ENCODE measurements around the gene PDE6A.

Gene PDE6A

DNA sequence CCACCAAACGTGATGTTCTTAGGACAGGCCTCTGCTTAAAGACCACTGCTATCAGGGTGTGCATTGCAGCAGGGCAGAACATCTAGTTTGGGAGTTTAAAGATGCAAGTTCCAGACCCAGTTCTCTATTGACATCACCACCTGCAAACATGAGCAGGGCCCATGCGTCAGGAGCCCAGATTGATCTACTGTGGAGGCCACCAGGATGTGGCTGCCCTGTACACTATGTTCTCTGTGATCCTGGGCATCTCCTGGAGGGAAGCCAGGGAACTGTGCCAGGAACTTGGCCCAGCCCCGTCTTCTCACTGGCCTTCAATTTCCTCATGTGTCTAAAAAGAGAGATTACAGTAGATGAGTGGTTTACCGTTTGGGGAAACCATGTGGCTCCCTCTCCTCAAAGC is 87.1 kb downstream of the PDE6A start:
- DNase-seq: no peak

DNA sequence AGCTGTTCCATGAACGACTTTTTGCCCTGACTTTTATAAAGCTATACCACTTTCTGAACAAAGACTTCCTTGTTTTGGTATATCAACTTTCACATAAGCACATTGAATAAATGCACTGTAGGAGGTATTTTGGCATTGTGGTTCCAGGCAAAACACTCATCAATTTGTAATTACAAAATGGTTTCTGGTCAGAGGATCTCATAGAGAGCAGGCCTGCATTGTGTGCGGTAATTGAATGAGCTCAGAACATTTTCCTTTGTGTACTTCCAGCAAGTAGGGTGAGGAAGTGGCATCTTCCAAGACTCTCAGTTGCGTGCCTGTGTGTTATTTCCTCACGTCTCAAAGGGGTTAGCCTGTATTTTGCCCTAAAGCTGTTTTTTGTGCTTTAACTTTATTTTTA is 89.2 kb downstream of the PDE6A start:
- DNase-seq: no peak

DNA sequence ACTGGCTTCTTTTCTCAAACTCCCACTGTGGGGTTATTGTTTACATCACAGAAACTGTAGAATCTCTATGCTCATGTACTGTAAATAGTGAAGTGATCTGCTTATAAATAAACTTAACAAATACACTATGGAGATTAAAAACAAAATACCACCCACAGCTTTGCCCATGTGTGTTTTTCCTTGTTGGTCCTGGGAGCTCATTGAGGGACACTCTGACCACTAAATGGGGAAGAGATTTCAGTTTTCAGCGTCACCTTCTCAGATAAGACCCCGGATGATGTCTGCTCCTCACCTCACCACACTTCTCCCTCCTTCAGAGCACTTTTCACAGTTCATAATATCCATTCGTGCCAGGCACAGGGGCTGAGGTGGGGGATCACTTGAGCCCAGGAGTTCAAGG is 89.7 kb downstream of the PDE6A start:
- no peak for DNase-seq

DNA sequence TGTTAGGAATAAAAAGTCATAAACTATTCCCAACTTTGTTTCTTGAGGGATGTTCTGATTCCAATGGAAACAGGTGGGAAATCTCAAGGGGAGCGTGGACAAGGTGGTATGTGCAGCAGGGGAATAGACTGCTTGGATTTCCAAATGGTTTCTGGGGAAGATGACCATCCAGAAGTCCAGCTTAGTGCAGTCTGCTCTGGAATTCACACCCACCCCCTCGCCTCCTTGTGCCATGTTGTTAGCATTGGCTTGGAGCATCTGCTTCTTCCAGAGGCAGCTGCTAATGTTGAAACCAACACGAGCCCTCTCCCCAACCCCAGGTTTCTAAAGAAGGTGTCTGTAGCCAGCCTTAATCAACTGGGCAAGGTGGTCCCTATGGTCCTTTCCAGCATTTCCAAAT is 90.9 kb downstream of the PDE6A start:
- DNase-seq: no peak

DNA sequence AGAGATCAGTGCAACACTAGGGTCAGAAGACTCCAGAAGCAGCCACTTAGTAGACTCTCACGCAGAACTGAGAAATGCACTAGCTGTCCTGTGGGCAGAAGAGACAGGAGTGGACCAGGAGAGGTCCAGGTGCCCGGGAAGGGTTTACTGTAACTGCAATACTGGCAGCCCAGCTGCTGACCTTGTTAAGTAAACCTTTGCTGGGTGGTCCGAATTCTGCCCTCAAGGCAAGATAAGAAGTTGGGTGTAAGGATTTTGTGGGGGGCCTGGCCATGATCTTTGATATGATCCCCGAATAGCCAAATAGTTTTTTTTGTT is 91.3 kb downstream of the PDE6A start:
- DNase-seq: no peak

DNA sequence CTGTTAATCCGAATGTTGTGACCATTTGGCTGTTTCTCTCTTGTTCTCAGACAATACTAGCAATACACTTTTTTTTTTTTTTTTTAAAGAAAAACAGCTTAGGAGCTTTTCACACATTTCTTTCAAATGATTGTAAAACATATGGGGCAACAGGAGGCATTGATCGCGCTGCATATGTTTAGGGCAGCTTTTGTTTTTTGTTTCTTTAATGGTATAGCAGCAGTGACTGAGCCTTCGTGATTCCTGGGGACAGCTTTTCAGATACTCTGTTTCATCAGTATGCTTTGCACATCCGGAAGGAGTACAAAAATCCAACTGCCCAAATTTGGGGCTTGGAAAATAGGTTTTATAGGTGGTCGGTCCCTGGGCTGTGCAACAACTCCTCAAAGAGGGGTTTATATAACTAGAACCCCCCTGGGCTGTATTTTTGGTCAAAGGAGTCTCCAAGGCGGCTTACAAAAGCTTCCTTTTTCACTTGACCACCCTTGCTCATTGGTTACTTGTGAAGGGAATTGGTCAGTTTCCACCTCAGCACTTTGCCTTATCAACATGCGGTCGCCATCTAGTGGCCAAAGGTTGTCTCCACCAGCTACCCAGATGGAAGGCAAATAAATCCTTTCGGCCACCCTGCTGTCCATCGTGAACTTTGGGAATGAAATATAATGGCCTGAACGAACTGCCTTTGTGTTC is 91.8 kb downstream of the PDE6A start:
- DNase-seq: peak; percentile 84

DNA sequence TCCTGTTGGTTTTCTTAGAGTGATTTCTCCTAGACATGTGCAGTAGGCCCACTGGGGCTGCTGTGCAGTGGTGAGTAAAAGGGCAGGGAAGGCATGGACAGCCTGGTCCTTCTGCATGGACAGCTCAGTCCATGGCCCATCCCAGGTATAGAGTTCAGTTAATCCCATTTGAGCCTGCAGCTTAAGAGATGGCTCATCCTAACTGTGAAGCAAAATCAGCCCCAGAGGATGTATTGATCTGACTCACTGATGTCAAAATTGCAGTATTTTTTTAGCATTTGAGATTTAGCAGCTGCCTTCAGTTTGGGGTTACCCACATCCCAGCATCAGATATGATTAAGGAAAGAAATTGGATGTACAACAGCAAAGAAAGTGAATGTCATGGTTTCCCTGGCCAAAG is 93.4 kb downstream of the PDE6A start:
- DNase-seq: no peak

DNA sequence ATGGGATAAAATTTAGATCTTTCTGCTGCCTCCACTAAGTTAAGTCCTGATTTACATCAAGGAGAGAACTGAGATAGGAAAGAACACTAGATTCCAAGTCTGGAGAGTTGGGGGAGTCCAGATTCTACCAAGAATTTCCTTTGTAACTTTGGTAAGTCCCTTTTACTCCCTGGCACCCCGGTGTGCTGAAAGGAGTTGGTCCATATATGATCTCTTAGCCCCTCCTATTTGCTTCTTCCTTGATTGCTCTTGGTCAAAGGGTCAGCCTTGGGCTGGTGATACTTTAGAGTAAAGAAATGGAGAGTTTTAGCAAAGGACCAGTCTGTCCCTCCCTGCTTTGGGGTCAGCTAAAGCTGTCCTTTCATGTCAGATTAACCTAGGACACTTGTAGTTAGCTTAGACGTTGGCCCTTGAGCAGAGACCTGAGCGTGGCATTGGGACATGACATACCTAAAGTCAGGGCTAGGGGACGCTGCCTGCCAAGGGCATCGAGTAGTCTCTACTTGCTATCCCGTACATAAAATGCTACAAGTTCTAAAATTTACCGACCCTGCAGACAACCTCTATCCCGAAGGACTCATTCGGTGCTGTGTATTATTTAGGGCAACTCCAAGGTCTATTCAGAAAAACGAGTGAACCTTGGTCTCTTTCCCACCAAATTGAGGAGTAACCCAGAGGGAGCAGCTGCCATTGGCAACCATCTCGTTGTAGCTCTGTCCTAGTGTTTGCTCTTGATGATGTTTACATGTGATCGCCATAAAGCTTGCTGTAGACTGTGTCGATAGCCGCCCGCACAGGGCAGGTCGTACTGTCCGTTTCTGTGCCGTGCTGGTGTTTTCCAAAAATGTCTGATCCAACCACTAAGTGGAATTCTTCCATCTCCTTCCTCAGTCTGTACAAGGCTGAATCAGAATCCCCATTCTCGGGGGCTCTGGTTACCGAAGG is 94.4 kb downstream of the PDE6A start:
- DNase-seq: no peak

DNA sequence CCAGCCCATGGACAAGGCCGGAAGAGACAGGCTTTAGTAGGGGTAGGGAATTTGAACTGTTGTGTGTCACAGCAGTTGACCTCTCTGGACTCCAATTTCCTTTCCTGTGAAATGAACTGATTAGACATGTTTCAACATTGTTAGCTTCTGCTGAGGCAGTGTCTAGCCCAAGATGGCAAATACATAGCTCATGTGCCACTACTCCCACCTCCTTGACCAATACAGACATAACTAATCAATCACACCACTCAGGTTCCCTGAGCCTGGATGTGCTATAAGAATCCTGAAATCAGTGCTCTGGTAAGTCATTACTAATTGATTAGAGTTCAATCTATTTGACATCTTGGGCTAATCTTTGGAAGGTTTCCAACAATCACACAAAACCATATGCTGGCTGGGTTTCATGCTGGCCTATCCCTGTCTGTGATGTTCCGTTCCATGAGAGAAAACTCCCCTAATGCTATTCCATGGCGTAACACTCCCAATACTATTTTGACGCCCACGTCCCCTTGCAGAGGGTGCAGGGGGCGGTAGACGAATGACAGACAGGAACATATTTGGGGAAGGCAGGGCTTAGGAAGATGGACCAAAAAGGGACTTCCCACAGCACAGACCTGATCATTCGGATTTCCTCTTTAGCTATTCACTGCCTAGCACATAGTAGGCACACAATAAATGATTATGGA is 95.2 kb downstream of the PDE6A start:
- DNase-seq: no peak

DNA sequence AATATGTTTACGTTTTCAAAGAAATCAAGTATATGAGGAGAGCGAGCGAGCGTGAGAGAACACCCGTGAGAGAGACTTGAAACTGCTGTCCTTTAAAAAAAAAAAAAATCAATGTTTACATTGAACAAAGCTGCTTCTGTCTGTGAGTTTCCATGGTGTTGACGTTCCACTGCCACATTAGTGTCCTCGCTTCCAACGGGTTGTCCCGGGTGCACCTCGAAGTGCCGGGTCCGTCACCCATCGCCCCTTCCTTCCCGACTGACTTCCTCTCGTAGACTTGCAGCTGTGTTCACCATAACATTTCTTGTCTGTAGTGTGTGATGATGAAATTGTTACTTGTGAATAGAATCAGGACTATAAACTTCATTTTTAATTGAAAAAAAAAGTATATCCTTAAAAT is 97.0 kb downstream of the PDE6A start:
- no peak for DNase-seq

DNA sequence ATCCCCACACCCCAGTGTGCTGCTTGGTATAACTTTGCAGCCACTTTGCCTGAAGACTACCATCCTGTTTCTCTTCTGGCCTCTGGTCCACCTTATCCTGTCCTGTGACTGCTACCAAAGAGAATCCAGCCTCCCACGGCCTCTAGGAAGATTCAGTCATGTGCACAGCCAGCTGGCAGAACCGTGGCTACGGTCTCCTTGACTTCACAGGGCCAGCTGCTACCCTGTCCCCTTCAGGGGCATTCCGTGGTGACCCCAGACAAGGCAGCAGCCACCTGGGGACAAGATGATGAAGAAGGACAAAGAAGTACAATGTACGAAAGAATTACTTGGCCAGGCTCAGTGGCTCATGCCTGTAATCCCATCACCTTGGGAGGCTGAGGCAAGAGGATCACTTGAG is 98.6 kb downstream of the PDE6A start:
- no peak for DNase-seq

DNA sequence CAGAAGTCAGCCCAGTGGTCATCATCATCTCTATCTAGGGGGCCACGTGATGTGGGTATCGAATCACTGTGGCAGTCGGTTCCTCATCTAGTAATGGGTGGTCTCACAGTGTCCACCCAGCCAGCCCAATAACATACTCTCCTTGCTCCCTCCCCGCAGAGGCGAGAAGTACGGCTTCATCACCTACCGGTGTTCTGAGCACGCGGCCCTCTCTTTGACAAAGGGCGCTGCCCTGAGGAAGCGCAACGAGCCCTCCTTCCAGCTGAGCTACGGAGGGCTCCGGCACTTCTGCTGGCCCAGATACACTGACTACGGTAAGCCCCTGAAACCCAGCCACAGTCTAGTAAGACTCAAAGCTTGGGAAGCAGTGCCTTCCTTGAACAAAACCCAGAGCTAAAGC is 99.0 kb downstream of the PDE6A start:
- DNase-seq: no peak

DNA sequence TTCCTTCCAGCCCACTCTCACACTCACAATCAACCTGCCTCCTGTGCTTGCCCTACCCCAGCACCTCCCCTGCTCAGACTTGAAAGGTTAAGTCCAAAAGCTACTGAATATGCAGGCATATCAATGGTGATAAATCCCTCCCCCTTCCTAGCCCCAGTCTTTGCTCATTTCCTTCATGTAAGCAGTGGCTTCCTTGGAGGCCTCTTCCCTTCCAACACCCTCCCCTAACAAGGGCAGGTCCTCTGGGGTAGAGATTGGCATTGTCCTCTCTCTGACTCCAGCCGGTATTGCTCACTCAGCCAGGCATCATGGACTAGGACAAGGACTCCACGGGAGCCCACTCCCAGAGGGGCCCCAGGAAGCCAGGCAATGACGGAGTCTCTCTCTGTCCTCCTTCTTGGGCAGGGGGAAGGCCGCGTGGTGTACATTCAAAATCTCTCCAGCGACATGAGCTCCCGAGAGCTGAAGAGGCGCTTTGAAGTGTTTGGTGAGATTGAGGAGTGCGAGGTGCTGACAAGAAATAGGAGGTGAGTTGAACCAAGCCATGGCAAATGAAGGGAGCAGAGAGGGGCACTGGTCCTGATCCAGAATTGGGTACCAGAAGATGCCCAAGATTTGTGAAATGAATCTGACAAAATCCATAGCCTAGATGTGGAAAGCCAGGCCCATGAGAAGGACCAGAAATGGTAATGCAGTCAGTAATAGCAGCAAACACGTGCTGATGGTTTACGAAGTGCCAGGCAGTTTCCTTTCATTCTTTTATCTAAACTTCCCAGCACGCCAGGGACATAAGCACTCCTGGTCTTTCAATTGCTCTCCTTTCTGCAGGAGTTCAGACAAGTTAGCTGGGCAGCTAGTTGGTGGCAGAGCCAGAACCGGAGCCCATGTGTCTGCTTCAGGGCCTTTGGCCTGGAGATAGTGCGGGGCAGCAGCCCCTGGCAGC is 102.5 kb downstream of the PDE6A start:
- no peak for DNase-seq

DNA sequence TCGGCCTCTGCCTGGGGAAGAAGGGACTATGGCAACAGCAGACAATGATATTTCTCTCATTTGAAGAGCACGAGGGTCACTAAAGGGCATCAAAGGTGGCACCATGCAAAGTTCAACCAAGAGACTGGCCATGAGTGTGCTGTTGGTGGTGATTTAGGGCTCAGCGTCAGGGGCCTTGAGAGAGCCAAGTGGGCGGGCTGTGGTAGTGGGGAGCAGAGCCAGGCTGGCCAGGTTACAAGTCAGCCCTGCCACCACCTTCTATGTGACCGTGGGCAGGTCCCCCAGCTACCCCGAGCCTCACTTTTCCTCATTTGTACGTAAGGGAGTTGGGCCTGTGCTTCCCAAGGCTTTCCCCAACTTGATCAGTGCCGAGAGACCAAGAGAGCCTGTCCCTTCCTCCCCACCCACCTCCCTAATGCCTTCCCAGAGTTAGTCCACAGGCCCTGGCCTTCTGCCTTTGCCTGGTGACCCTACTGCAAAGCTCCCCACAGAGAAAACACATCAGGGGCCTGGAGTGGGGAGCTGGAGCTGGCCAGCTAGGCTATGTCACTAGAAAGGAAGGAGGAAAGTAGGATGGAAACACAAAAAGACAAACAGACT is 104.3 kb downstream of the PDE6A start:
- no peak for DNase-seq

DNA sequence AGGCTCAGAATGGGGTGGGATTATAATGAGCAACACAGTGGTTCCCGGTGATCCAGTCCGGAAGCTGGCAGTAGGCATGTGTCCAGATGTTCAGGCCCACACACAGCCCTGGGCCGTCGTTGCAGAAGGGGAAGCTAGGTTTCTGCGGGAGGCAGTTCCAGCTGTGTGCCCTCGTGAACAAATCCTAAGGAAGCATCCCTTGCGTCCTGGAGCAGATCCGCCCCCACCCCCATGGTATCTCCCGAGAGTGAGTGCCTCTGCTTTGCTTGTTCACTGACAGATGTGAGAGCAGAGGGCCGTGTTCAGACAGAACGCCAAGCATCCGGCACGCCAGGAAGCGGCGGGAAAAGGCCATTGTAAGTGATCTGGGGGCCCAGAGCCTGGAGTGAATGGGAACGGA is 104.8 kb downstream of the PDE6A start:
- DNase-seq: no peak

DNA sequence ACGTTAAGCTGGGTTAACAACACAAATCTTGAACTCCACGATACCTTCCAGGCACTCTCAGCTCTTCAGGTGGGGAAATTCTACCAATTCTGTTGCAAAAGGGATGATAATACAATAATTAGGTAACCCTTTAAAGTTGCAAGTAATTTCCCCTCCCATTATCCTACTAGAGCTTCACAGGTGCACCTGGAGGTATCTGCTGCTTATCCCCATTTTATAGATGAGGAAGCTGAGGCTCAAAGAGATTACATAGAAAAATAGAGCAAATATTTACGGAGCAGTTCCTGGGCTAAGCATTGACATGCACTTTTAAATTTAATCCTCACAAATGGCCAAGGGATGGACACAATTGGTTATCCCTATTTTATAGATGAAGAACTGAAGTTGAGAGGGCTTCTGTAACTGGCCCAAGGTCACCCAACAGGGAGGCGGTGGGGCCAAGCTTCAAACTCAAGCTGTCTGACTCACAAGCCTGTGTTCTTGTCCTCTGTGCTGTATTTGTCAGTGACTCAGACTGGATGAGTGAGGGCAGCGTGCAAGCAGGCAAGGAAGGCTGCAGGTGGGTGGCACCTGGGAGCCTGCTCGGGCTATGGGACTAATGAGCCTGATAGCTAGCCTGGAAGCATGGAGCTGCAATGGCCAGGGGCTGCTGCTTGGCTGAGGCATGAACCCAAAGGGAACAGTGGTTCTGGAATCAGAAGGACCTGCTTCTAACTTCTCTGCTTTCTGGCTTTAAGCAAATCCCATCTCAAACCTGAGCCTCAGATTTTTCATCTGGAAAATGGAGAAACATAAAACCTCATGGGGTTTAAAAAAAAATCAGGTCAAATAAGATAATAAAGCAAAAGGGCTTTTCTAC is 105.5 kb downstream of the PDE6A start:
- DNase-seq: peak; percentile 86

DNA sequence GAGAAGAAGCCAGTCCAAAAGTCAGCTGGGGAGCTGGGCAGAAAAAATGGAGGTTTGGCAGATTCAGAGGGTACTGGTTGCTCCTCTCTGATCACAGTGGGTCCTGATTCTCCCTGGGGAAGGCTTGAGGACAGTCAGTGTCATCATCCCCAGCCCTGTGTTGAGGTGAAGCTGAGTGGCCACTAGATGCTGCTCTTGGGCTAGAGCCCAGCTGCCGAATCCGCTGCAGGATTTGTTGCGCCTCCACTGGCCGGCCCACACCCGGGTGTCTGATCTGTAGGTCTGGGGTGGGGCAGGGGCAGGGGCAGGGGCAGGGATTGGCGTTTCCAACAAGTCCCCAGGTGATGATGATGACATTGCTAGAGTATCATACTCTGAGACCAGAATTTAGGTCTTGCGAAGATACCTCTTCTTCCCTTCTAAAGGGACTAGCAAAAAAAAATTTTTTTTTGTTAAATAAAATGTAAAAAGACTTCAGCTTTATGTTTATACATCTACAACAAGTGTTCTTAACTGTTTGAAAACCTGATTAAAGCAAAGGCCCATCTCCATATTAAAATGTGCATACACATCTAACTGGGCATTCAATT is 106.8 kb downstream of the PDE6A start:
- peak; percentile 93 for DNase-seq

DNA sequence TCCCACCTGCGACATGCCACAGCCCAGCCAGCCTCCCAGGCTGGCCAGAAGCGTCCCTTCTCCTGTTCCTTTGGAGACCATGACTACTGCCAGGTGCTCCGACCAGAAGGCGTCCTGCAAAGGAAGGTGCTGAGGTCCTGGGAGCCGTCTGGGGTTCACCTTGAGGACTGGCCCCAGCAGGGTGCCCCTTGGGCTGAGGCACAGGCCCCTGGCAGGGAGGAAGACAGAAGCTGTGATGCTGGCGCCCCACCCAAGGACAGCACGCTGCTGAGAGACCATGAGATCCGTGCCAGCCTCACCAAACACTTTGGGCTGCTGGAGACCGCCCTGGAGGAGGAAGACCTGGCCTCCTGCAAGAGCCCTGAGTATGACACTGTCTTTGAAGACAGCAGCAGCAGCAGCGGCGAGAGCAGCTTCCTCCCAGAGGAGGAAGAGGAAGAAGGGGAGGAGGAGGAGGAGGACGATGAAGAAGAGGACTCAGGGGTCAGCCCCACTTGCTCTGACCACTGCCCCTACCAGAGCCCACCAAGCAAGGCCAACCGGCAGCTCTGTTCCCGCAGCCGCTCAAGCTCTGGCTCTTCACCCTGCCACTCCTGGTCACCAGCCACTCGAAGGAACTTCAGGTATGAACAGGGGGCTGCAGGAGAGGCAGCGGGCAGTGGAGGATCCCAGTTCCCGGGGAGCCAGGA is 108.0 kb downstream of the PDE6A start:
- no peak for DNase-seq

DNA sequence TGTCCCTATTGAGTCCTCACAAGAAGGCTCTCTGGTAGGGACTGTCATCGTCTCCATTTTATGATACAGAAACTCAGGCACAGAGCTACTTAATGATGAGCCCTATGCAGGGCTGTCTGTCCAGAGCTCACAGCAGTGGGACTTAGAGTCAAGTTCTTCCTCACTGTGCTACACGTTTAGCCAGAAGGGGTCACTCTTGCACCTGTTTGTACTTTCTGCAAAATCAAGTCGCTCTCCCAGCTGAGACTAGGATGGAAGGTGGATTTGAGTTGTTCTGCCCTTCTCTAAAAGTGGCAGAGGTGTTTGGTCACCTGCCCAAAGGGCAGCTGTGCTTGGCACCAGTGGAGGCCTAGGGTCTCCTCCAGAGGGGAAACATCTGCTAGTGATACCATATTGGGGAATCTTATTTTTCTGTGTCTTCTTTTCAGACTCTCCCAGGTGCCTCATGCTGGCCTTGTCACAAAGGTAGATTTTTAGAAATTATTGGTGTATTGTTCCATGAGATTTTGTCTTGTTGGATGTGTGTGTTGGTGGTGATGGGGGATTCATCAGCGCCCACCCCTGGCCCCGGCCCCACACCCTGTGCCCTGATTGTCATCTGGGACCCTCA is 110.2 kb downstream of the PDE6A start:
- DNase-seq: peak; percentile 87
